ENCODE measurements around the gene CHRNB2. TPM values are rescaled to one million over a fixed set of nuclear protein-coding genes. Genes with fewer than 3 reads are reported as not detected.

The CHRNB2 gene
- total and polyA plus RNA-seq, 9 of the 15 experiments (the other 6 are each of a cell fraction or from before 2014, with no cell fraction given), result 0.01 TPM; not detected in 8

DNA sequence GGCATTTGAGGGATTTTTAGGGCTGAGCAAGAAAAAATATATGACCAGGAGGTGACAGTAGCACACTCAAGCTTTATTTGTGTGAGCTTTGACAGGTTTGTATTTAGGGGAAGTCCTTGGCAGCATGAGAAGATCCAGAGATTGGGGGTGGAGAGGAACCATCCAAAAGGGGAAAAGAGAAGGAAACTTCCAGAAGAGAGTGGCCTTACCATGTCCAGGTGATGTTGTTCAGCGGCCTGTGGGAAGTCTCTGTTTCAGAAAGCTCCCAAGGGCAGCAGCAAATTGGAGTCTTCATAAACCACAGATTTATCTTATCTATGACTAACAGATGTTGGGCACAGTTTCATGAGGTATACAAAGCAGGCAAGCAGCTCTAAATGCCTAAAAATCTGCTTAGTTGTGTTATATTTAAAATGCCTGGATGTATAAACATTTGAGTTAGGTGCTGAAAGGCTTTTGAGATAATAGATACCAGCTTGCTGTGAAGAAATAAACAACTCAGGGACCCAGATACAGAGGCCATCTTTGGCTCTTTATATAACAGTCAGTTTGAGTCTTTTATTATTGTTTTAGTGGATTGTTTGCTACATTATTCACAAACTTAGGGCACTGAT lies 61.6 kb downstream of the CHRNB2 start (continued):
- TF ChIP-seq NFIC (IDR thresholded peaks at IDR 0.05), result peak; percentile 66
- TF ChIP-seq ATF1 (CRISPR knock-in tag; IDR thresholded peaks at IDR 0.05), result no peak
- peak; percentile 35; the same call in 1 of the 2 replicates for TF ChIP-seq ATF1 (tag; IDR thresholded peaks at IDR 0.05)
- TF ChIP-seq ZNF589 (CRISPR knock-in tag; IDR thresholded peaks at IDR 0.05; ENCODE audit: low read depth), result no peak
- TF ChIP-seq ZKSCAN8 (CRISPR knock-in tag; IDR thresholded peaks at IDR 0.05), result peak; percentile 66; the same call in 1 of the 2 replicates
- peak in 1 of 2 experiments; percentile 82; a peak in 2 of 4 replicates for TF ChIP-seq TEAD1 (CRISPR knock-in tag; IDR thresholded peaks at IDR 0.05)
- TF ChIP-seq ZNF444 (CRISPR knock-in tag; IDR thresholded peaks at IDR 0.05), result no peak
- peak; percentile 96 for TF ChIP-seq FOXJ2 (tag; IDR thresholded peaks at IDR 0.05)
- peak; percentile 46; the same call in 1 of the 2 replicates for TF ChIP-seq MAFF (IDR thresholded peaks at IDR 0.05; ENCODE audit: low read length)
- no peak for TF ChIP-seq ZNF282 (CRISPR knock-in tag; IDR thresholded peaks at IDR 0.05)
- TF ChIP-seq SMAD4 (CRISPR knock-in tag; conservative IDR thresholded peaks at IDR 0.05), result peak; percentile 31; the same call in 1 of the 2 replicates
- peak; percentile 94 for TF ChIP-seq TAL1 (IDR thresholded peaks at IDR 0.05)
- TF ChIP-seq SMAD2 (IDR thresholded peaks at IDR 0.05; ENCODE audit: low read depth, low read length), result no peak
- peak; percentile 72 for TF ChIP-seq MAFG (tag; conservative IDR thresholded peaks at IDR 0.05)
- TF ChIP-seq NBN (IDR thresholded peaks at IDR 0.05; ENCODE audit: low read depth), result peak; percentile 66; the same call in 1 of the 2 replicates
- TF ChIP-seq ATF7 (IDR thresholded peaks at IDR 0.05), result peak; percentile 66
- TF ChIP-seq GABPA (tag; conservative IDR thresholded peaks at IDR 0.05; ENCODE audit: low read depth), result 0 out of 2 replicates have a peak, but pooled peaks have one; percentile 35
- no peak for TF ChIP-seq NFIX (CRISPR knock-in tag; IDR thresholded peaks at IDR 0.05; ENCODE audit: low read depth)
- no peak for TF ChIP-seq SMARCA5 (IDR thresholded peaks at IDR 0.05)
- peak; percentile 51; the same call in 1 of the 2 replicates for TF ChIP-seq ARID3A (IDR thresholded peaks at IDR 0.05; ENCODE audit: borderline replicate concordance, low read depth, low read length)
- peak; percentile 93 for TF ChIP-seq DPF2 (IDR thresholded peaks at IDR 0.05)
- peak; percentile 73 for TF ChIP-seq CCNT2 (IDR thresholded peaks at IDR 0.05; ENCODE audit: borderline replicate concordance, extremely low read depth, insufficient read length, low read depth, low read length)
- TF ChIP-seq KLF10 (CRISPR knock-in tag; IDR thresholded peaks at IDR 0.05), result no peak
- TF ChIP-seq ETV6 (IDR thresholded peaks at IDR 0.05; ENCODE audit: borderline replicate concordance in 1 of 2, low read depth in 2 of 2, low read length in 1 of 2), result peak in 1 of 2 experiments; percentile 36; a peak in 1 of 4 replicates
- no peak for TF ChIP-seq ETV6 (CRISPR knock-in tag; IDR thresholded peaks at IDR 0.05; ENCODE audit: borderline replicate concordance)
- TF ChIP-seq POLR2AphosphoS5 (IDR thresholded peaks at IDR 0.05; ENCODE audit: control insufficient read depth, insufficient read depth, low read depth, low read length), result 0 out of 2 replicates have a peak, but pooled peaks have one; percentile 19
